LNCaP clone FGC (cell line): Measurements from ENCODE around the gene BOLA2B.

Experiments used
- DNase-seq: peaks from one replicate; pipeline ENCODE4 v3.0.0-alpha.2; 2011; ENCODE audit warnings: low read depth
- H3K4me3 ChIP-seq: 2 replicates; pipeline ENCODE4 v1.5.1; 2011; ENCODE audit warnings: mild to moderate bottlenecking, low read depth, low read length, control low read depth
- TF ChIP-seq, protein P1 (sequence below): IDR thresholded peaks from 2 replicates; pipeline ENCODE4 v1.5.1; 2012; ENCODE audit warnings: mild to moderate bottlenecking; ENCODE audit not compliant: control insufficient read depth, insufficient read depth; ENCODE audit errors: extremely low read depth

Gene BOLA2B

DNA sequence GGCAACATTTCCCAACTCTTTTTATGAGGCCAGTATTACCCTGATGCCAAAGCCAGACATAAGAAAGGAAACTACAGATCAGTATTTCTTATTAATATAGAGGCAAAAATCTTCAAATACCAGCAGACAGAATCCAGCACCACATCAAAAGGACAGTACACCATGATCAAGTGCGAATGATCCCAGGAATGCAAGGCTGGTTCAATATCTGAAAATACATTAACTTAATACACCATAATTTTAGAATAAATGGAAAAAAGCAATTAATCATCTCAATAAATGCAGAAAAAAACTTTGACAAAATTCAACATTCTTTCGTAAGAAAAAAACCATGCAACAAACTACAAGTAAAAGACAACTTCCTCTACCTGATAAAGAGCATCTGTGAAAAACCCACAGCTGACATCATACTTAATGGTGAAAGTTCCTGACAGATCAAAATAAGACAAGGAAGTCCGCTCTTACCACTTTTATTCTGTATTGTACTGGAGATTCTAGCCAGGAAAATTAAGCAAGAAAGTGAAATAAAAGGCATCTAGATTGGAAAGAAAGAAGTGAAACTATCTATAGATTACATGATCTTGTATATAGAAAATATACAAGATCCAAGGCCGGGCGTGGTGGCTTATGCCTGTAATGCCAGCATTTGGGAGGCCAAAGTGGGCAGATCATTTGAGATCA lies 44.1 kb downstream of the BOLA2B start:
- no peak overlapping the region for H3K4me3 ChIP-seq
- TF ChIP-seq, protein P1, sequence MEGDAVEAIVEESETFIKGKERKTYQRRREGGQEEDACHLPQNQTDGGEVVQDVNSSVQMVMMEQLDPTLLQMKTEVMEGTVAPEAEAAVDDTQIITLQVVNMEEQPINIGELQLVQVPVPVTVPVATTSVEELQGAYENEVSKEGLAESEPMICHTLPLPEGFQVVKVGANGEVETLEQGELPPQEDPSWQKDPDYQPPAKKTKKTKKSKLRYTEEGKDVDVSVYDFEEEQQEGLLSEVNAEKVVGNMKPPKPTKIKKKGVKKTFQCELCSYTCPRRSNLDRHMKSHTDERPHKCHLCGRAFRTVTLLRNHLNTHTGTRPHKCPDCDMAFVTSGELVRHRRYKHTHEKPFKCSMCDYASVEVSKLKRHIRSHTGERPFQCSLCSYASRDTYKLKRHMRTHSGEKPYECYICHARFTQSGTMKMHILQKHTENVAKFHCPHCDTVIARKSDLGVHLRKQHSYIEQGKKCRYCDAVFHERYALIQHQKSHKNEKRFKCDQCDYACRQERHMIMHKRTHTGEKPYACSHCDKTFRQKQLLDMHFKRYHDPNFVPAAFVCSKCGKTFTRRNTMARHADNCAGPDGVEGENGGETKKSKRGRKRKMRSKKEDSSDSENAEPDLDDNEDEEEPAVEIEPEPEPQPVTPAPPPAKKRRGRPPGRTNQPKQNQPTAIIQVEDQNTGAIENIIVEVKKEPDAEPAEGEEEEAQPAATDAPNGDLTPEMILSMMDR = no peak
- DNase-seq = no peak

DNA sequence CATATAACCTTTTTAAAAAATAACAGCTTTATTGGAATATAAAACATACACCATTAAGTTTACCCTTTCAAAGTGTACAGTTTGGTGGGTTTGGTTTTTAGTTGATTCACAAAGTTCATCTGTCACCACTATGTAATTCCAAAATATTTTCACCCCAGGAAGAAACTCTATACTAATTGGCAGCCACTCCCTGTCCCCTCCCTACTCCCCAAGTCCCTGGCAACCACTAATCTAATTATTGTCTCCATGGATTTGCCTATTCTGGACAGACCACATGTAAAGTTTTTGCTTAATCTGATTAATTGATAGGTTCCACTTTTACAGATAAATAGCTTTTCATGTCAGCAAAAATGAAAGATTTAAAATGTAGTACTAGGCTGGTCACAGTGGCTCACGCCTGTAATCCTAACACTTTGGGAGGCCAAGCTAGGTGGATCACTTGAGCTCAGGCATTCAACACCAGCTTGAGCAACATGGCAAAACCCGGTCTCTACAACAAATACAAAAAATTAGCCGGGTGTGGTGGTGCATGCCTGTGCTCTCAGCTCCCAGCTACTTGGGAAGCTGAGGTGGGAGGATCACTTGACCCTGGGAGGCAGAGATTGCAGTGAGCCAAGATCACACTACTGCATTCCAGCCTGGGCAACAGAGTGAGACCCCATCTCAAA lies 45.5 kb downstream of the BOLA2B start:
- no peak for DNase-seq
- TF ChIP-seq, protein P1 = no peak
- H3K4me3 ChIP-seq = no peak overlapping the region

DNA sequence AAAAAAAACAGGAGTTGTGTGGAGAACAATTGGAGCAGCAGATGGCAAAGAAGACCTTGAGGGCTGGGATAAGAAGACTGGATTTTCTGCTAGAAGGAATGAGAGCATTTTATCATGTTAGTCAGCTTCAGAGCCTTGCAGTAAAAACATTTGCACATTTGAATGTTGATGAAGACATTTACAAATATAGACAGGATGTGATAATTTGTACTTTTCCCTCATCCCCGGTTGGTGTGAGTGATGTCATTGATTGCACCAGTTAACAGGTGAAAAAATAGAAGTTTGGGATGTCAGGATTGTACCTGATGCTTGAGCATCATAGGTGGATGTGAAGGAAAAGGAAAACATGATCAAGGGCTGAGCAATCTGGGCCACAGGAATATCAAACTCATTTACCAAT lies 47.8 kb downstream of the BOLA2B start:
- H3K4me3 ChIP-seq = no peak overlapping the region
- no peak for DNase-seq
- TF ChIP-seq, protein P1 = no peak

DNA sequence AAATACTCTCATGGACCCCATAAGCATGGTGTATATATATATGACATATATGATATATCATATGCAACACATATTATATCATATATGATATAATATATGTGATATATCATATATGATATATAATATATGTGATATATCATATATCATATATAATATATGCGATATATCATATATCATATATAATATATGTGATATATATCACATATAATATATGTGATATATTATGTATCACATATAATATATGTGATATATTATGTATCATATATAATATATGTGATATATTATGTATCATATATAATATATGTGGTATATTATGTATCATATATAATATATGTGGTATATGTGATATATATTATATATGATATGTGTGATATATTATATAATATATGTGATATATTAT lies 48.5 kb downstream of the BOLA2B start:
- H3K4me3 ChIP-seq = no peak overlapping the region
- DNase-seq = no peak
- TF ChIP-seq, protein P1 = no peak

DNA sequence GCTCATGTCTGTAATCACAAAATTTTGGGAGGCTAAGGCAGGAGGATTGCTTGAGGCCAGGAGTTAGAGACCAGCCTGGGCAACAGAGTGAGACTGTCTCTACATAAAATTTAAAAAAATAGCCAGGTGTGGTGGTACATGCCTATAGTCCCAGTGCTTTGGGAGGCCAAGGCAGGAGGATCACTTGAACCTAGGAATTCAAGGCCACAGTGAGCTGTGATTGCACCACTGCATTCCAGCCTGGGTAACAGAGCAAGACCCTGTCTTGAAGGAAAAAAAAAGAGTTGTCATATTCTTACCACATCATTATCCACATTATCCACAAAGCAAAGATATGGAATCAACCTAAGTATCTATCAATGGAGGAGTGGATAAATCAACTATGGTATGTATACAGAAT lies 49.4 kb downstream of the BOLA2B start:
- no peak for DNase-seq
- TF ChIP-seq, protein P1 = no peak
- H3K4me3 ChIP-seq = no peak overlapping the region

DNA sequence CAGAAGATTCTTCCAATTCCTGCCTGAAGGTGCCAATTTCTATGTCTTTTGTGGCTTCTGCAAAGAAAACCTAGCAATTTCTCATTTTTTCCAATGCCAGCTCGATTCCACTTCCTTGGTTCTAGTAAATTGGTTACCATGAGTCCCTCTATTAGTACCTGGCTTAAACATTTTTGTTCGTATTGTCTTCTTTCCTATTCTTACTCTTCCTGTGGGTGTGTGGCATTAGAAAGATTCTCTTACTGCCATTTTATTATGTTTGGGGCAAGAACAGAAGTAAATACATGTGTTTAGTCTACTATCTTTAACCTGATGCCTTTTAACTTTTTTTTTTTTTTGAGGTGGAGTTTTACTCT lies 50.1 kb downstream of the BOLA2B start:
- DNase-seq = no peak
- TF ChIP-seq, protein P1 = no peak
- H3K4me3 ChIP-seq = no peak overlapping the region
